ENCODE results near the gene SV2B.
"Not testable (repeated sequence)": the region's sequence is repeated elsewhere in the genome, so short reads cannot be mapped to it uniquely, and the experiment has no call there.

The SV2B gene

GRCh38 chr15:91319371-91320059, 219.5 kb downstream of the SV2B start:
- DNase-seq (ENCODE audit: low read depth) = no peak

- DNase-seq (ENCODE audit: low read depth) = no peak
Measured at GRCh38 chr15:91320101-91320500, 220.0 kb downstream of the SV2B start.

GRCh38 chr15:91329914-91330313, 229.9 kb downstream of the SV2B start:
- DNase-seq (ENCODE audit: low read depth) = no peak

- no peak for DNase-seq (ENCODE audit: low read depth)
Measured at GRCh38 chr15:91331581-91331980, 231.5 kb downstream of the SV2B start.

GRCh38 chr15:91335702-91336101, 235.6 kb downstream of the SV2B start:
- DNase-seq (ENCODE audit: low read depth) = no peak

- DNase-seq (ENCODE audit: low read depth) = no peak
Measured at GRCh38 chr15:91336687-91337086, 236.6 kb downstream of the SV2B start.

- DNase-seq (ENCODE audit: low read depth) = no peak
Measured at GRCh38 chr15:91338766-91339165, 238.7 kb downstream of the SV2B start.

- no peak for DNase-seq (ENCODE audit: low read depth)
Measured at GRCh38 chr15:91342097-91342496, 242.0 kb downstream of the SV2B start.

- DNase-seq (ENCODE audit: low read depth) = not testable (repeated sequence)
Measured at GRCh38 chr15:91344912-91345311, 244.9 kb downstream of the SV2B start.

GRCh38 chr15:91345736-91346135, 245.7 kb downstream of the SV2B start:
- DNase-seq (ENCODE audit: low read depth) = no peak

GRCh38 chr15:91346259-91346658, 246.2 kb downstream of the SV2B start:
- DNase-seq (ENCODE audit: low read depth) = no peak

- DNase-seq (ENCODE audit: low read depth) = no peak
Measured at GRCh38 chr15:91348752-91349500, 248.9 kb downstream of the SV2B start.
